NCI-H2107 (cell line): ENCODE data around the gene EPC2.
A peak's percentile ranks its signal among the peaks of the same experiment; 100 is the strongest.
"Not testable (repeated sequence)": the region's sequence is repeated elsewhere in the genome, so short reads cannot be mapped to it uniquely, and the experiment has no call there.

ENCODE experiments used
- DNase-seq: peaks from one replicate; lab custom pipeline; 2025; lab: John Stamatoyannopoulos, UW

EPC2 gene

GRCh38 chr2:148674063-148675020, 29.8 kb downstream of the EPC2 start:
- no peak for DNase-seq

- DNase-seq, result no peak
These were observed 31.2 kb downstream of the EPC2 start for GRCh38 chr2:148675708-148676107.

- DNase-seq, result not testable (repeated sequence)
These were observed 34.0 kb downstream of the EPC2 start for GRCh38 chr2:148678302-148679179.

GRCh38 chr2:148680462-148680861, 35.9 kb downstream of the EPC2 start:
- no peak for DNase-seq

- DNase-seq, result no peak
These were observed 36.9 kb downstream of the EPC2 start for GRCh38 chr2:148681443-148681842.

- not testable (repeated sequence) for DNase-seq
These were observed 37.3 kb downstream of the EPC2 start for GRCh38 chr2:148681862-148682261.

GRCh38 chr2:148684507-148684906, 40.0 kb downstream of the EPC2 start:
- DNase-seq, result no peak

GRCh38 chr2:148687543-148687942, 43.0 kb downstream of the EPC2 start:
- DNase-seq, result no peak

- DNase-seq, result not testable (repeated sequence)
These were observed 43.5 kb downstream of the EPC2 start for GRCh38 chr2:148688011-148688410.

- no peak for DNase-seq
These were observed 52.4 kb downstream of the EPC2 start for GRCh38 chr2:148696985-148697384.

- no peak for DNase-seq
These were observed 55.3 kb downstream of the EPC2 start for GRCh38 chr2:148699830-148700229.

GRCh38 chr2:148701039-148701438, 56.5 kb downstream of the EPC2 start:
- DNase-seq, result no peak

- no peak for DNase-seq
These were observed 57.3 kb downstream of the EPC2 start for GRCh38 chr2:148701877-148702276.

GRCh38 chr2:148702475-148702874, 57.9 kb downstream of the EPC2 start:
- DNase-seq, result no peak

- no peak for DNase-seq
These were observed 59.7 kb downstream of the EPC2 start for GRCh38 chr2:148704247-148704646.

- no peak for DNase-seq
These were observed 71.9 kb downstream of the EPC2 start for GRCh38 chr2:148716378-148716920.

- DNase-seq, result no peak
These were observed 73.5 kb downstream of the EPC2 start for GRCh38 chr2:148718039-148718438.

- no peak for DNase-seq
These were observed 74.7 kb downstream of the EPC2 start for GRCh38 chr2:148719195-148719749.

GRCh38 chr2:148719941-148720436, 75.4 kb downstream of the EPC2 start:
- no peak for DNase-seq

GRCh38 chr2:148720501-148721001, 76.0 kb downstream of the EPC2 start:
- DNase-seq, result peak; percentile 4

GRCh38 chr2:148721520-148721931, 77.0 kb downstream of the EPC2 start:
- DNase-seq, result no peak
